Stimulated activated CD4-positive, alpha-beta T cell treated with anti-CD3 and anti-CD28 coated beads, Interleukin-12 subunit alpha, Interleukin-12 subunit beta, amount 100 ng/mL, for 48 hours (primary cell): ENCODE measurements around the gene PSMB7.

Source experiments
- DNase-seq, 3 donors: peaks; one replicate each; pipeline ENCODE4 v3.0.0-alpha.2; 2020; ENCODE audit warnings: low read depth in 2 of 3, low spot score in 1 of 3

The PSMB7 gene

DNA sequence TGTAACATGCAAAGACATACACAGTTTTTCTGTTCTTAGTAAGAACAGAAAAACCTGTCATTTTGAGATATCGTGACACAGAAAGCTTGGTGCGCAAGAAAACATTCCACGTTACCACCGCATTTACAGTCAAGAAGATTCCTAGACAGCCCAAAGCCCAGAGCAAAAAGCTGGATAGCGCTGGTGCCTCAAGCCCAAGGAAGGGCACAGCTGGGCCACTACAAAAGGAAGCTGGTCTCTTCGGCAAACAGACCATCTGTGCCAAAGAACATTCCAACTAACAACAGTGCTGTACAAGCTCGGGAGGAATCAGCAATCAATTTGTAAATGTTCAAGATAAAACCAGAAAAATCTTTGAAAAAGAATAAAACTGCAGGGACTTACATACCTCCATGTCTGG, 31.0 kb downstream of the PSMB7 start:
- DNase-seq = no peak

DNA sequence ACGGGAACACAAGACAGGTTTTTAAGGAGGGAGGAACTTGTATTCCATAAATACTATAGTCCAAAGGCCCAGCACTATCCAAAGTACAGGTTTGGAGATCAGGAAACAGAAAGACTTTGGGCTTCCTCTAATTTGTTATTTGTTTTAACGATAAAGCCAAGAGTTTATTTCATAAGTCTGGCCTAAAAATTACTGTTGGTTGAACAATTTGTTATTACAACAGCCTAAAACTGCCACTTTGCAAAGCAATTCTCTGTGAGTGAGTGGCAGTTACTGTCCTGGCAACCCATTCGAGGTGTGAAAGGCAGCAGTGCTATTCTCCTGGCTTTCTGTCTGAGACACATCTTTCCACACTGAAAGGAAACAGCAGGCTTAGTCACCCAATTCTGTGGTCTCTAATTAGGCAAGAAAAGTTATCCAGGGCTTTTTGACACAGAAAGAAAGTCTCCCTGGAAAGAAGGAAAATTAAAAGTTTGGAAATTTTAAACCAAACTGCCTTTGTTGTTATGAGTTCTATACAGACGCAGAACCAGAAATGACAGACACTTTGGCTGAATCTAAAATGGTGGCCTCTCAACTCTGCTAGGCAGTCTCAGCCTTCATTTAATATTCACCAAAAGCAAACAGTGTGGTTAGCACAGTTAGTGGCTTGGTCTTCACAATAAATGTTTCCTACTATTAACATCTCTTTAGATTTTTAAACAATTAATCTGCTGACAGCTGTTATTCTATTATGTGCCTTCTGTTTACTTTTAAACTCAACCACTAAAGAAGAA, 33.9 kb downstream of the PSMB7 start:
- peak in 1 of 3 donors; percentile 14 for DNase-seq

DNA sequence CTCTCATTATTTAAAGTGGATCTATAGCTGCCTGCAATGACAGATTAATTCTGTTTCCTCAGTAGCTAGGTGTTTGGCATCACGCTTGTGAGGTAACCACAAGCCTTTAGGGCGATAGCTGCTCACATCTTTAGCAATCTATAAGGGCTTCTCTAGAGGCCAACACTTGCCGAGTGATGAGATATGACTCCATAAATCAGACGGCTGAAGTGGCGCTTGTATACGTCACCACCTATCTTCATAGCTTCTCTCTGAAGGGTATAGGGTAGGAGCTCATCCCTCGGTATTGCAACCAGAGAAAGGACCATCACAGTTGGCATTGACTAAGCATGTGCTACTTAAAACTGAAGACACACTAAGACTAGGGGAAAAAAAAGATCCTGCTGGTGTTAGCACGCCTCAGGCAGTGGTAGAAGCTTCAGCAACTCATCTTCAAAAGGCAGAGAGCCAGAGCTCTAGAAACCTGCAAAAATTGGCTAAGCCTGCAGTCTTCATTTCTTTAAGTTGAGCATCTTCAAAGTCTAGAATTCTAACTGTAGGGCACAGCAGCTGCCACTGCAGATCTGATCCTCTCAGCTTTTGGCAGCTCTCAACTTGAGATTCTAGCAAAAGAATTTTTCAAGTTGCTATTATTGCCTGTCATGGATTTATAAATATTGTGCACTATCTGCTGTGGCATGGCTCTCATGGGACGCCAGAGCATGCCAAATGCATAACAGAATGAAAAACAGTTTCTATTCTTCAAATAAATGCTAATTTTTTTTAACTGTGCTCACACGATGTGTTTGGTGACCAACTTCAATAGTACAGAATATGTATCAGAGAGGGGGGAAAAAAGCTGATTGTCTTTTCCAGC, 37.5 kb downstream of the PSMB7 start:
- DNase-seq = no peak

DNA sequence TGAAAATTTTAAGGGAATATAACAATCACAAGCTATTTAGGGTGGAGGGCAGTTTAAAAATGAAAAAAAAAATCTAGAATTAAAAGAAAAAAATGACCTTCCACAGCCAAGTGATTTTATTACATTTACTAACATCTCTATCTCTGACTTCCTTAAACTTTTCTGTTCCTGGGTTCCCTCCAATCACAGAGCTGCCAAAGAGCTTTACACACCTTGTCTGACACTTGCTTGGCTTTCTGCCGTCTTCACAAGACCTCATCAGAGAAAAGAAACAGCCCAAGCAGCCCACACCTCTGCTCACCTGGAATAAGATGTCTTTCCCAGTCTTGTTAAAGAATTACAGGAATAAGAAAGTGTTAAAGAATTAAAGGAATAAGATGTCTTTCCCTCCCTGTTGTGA, 38.9 kb downstream of the PSMB7 start:
- DNase-seq = no peak

DNA sequence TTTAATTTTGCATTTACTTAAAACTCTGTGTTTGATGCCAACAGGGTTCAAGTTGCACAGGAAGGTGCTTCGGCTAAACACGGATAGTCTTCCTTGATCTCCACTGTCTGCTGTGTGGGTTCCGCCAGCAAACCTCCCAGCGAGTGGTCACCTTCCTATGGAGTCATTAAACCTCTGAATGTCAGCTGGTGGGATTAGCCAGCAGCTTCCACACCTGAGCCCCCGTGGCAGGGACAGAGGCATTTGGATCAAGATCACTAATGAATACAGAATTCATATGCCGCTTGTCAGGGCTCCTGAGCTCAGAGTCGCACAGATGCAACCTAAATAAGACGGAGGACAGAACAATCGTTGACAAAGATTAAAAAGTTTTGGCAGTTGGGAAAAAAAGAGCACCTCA, 39.5 kb downstream of the PSMB7 start:
- DNase-seq = no peak

DNA sequence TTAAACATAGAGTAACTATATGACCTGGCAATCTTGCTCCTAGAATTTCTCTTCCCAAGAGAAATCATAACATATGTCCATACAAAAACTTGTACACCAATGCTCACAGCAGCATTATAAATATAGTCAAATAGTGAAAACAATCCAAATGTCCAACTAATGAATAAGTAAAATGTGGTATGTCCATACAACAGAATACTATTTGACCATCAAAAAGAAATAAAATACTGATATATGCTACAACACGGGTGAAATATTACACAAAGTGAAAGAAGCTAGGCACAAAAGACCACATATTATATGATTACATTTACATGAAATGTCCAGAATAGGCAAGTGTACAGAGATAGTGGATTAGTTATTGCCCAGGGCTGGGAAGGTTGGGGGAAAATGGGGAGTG, 41.4 kb downstream of the PSMB7 start:
- DNase-seq = no peak

DNA sequence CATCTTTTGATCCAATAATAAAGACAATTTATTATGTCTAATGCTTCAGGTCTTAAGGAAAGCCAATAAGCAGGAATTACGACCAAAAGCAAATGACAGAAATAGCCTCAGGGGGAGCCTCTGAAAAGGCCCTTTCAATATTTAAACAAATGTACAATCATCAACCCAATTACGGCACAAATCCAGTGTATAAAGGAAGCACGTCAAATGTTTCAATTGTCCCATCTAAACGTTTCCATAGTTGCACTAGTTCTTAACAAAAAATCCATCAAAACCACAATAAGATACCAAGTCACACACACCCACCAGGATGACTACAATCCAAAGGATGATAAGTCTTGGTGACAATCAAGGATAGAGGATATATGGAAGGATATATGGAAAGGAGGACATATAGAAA, 41.9 kb downstream of the PSMB7 start:
- DNase-seq = no peak

DNA sequence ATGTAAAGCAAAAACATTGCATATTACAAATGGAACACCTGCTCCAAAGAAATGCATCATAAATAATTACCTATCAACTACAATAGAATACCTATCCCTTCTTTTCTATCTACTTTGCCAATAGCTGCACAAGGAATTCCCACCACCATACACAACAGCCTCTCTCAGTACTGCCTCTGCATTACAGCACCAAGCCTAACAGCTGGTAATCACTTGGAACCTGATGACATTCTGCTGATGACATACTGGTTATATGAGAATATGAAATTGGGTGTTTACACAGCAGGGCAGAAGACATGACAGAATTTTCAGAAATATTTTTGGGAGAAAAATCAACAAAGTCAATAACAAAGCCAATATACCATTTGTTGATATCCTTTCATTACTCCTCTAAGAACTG, 43.2 kb downstream of the PSMB7 start:
- no peak for DNase-seq

DNA sequence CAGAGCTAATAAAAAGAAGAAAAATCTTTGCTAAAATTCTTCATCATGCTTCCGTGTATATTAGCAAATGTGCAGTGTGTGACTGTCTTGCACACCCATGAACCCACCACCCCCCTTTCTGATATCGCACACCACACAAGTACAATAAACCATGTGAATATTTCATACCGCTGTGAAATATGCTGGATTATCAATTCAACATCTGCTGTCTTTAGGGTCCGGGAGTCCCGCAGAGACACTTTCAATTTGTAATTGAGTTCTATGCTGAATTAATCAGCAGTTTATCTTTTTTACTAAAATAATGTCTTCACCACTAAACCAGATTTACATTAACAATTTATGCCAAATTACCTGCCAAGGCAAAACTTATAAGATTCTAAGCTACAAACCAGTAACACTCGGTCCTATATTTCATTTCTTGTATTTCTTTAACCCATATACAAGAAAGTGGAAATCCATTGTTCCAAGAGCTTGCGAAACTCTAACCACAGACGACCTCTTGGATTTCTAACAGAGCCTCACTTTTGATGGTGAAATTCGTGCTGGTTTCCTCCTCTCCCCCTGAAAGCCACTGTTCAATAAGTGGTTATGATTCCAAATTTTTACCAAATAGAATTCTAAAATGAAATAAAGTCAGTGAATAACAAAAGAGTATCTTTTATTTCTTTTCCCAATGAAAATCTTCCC, 44.2 kb downstream of the PSMB7 start:
- no peak for DNase-seq

DNA sequence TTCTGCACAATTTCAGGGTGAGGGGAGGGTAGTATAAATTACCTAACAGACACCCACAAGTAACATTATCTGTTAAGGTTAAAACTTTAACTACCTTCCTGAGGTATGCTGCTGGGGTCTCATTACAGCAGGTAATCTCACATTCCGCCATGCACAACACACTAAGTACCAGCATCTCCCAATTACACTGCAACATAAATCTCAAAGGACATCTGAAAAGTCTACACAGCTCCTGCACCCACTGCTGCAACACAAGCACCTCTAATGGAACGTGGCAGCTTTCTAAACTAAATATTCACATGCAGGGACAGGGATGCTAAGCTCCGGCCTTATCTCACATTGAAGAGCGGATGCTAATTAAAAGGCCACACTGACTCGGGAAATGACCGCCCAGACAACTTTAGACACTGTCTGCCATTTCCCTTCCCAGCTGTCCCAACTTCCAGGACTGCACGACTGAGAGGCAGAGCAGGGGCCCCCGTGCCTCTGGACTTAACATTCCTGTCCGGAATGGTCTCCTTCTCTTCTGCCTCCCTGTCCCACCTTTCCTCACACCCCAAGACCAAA, 45.9 kb downstream of the PSMB7 start:
- DNase-seq = no peak

DNA sequence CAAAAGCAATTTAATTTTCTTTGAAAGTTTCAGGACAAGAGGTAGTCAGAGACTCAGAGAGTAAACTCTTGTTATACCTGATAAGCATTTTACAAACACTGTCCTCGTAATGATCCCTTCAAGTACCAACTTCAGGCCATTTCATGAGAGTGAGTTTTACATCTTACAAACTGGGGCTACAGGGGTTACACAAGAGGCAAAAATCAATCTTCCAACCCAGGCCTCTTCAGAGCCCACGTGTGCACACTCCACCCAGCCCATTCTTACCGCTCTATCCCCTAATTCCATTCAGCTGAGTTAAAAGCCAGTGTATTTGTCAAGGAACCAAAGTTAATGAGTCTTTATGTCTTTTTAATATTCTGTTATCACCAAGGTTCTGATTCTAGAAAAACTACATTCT, 46.5 kb downstream of the PSMB7 start:
- DNase-seq = no peak

DNA sequence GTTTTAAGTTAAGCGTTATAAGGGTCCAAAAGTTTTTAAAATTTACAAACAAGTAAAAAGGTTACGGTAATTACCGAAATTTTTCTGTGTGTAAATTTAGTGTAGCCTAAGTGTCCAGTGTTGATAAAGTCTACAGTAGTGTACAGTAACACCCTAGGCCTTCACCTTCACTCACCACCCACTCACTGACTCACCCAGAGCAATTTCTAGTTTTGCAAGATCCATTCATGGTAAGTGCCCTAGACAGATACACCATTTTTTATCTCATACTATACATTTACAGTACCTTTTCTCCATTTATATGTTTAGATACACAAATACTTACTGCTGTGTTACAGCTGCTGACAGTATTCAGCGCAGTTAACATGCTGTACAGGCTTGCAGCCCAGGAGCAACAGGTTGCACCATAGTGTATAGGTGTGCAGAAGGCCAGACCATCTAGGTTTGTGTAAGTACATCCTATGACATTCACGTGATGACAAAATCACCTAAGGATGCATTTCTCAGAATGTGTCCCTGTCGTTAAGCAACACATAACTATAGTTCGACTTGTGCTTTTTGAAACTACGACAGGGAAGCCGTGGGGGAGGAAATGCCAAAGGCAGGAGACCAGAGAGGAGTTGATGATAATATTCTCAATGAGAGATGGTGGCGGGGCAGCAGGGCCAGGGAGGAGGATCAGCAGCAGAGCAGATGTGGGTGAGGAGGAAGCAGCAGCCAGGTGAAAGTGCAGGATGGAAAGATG, 48.6 kb downstream of the PSMB7 start:
- DNase-seq = peak in 1 of 3 donors; percentile 3

DNA sequence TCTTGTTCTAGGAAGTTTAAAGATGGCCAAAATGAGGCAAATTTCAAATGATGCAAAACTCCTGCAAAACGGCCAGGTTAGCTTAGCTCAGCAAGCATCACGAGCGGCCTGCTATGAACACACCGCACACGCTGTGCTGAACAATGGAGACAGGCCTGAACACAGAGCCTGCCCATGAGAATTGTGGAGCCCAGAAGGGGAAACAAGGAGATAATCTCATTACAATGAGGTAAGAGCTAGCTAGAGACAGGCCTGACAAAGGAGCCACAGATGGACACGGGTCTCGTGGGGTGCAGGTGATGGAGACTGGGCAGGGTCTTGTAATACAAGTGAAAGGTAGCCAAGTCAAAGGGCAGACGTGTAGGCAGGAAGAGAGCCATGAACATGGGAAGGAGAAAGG, 50.2 kb downstream of the PSMB7 start:
- no peak for DNase-seq

DNA sequence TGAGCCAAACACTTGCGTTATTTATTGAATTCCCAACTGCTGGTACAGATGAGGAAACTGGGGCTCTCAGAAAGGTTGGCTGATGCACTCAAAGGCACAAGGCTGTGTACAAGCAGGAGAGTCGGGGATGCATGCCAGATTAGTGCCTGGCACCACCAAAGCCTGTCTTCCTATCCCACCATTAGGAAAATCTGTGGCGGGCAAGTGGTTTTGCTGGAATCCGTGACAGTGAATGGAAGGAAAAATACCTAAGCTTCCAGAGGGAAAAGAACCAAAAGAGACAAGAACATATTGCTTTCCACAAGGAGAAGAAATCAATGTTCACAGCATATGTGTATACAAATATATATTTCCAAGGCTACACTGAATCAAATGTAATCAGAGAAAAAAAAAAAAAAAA, 51.1 kb downstream of the PSMB7 start:
- no peak for DNase-seq

DNA sequence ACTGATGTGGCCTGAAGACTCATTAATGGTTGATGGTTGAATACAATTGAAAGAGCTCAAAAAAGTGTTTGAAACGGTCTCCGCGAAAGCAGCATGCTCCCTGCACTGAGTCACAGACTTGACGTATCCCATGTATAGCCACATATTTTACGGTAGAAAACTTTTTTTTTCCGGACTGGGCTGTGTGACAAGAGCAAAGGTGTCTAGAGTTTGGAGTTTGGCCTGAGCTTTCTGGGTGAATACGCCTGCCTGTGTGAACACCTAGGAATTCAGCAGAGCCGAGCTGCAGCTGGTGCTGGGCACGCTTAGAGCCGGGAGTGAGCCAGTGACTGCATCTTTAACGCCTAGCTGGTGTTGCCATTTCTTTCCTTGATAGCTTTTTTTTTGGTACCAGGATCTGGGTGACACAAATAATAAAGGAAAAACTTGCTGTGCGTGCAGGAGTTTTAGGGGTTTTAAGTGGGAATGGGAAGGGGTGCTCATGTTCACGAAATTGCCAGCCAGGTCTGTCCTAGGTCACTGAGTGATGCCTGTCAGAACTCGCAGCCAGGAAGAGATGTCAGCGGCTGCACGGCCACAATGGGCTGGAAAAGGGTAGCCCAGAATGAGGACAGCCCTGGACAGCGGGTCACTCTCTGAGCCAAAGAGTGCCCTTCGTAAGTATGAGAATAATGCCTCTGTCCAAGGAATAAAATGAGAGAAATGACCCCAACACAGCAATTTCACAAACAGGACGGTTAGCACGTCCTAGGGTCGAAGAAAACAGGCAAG, 51.7 kb downstream of the PSMB7 start:
- no peak for DNase-seq

DNA sequence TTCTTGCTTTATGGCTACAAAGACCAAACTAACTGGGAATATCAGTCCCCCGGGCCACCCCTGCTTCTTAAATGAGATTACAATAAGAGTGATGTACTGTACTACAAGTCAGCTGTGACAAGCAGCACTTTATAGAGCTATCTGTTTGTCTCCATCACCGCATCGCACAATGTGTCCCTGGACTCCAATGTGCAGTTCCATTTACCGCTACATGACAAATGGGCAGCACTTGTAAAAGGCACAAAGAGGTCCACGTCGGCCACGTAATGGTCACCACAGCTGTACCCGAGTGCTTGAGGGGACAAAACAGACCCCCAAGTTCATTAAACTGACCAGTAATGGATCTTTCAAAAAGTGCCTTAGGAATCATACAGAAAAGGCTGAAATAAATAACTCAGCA, 54.1 kb downstream of the PSMB7 start:
- DNase-seq = no peak

DNA sequence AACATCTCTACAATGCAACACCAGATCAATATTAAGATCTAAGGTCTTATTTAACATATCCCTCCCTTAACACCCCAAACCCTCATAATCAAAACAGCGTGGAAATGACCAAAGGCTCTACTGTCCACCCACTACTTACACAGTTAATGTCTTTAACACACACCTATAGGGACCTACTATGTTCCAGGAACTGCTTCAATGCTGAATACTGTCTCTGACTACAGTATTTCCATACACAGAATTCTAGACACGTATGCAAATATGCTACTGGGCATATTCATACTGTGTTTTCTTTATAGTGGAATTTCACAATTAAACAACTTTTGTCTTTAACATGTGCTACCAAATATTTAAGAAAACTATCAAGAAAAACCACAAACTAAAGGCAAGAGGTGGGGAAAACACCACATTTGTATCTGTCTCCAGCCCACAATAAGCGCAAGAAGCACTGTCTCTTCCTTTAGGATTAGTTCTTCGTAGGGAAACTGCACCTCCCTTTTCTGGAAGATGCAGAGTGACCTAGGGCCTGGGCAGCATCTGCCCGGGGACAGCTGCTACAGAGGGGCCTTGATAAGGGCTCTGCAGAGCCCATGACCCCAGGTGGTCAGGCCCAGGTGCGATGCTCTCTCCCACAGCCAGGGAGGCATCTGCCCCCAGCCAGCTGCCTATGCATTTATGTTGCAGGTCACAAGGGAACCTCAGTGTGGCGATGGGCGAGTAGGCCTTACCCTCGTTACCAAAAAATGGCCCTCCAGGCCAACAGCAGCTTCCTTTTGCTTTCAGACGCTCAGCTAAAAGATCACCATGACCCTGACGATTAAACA, 55.2 kb downstream of the PSMB7 start:
- no peak for DNase-seq

DNA sequence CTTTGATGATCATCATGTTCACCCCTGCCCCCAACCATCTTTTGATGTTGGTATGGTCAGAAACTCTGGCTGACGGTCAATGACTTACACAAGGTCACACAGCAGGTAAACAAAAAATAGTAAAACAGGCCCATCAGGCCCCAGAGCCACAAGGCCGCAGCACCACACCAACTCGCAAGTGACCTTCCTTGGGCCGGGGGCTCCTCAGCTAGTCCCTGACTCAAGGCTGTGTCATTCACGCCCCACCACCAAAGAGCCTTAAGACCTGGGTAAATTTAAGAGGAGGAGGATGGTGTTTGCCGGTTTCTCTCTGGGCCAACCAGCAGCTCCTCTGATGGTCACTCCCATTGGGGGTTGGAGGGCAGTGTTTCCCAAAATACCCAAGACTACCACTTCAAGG, 55.8 kb downstream of the PSMB7 start:
- no peak for DNase-seq

DNA sequence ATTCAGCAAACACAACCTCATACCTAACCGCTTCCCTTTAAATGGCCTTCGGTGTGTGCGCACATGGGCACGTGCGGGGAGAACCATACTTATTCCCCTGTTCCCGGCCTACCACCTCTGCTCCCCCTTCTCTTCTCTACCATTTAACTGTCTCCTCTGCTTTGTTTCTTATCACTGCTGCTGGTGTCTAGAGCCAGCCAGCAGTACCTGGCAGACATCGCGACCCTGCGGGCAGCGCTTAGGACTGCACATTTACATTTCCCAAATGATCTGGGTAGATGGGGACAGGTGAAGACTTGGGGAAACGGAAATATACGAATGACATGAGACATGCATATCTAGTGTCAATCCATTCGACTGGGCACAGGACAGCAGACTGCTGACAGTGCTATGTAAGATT, 56.6 kb downstream of the PSMB7 start:
- no peak for DNase-seq
